Left lung (tissue), 10 donors: Measurements from ENCODE around the gene GLRB. TPM values are rescaled to one million over a fixed set of nuclear protein-coding genes. Genes with fewer than 3 reads are reported as not detected.

Source experiments
- ATAC-seq: fragments of 200-7000 bp; cut with Tn5 transposase; one replicate; pipeline ENCODE4 v1.9.1; 2020; ENCODE audit warnings: moderate library complexity
- DNase-seq, 4 donors: peaks; one replicate each; pipeline ENCODE4 v3.0.0-alpha.2; 2013 to 2020
- H3K27ac ChIP-seq, 2 donors: fragments of 200-600 bp; sonication (generic) in 1 of 2; one replicate each; pipeline versions ENCODE4 v1.5.0 to v1.8.0; 2020 to 2021
- H3K27me3 ChIP-seq, 2 donors: fragments of 200-600 bp; sonication (generic) in 1 of 2; one replicate each; pipeline versions ENCODE4 v1.5.0 to v1.8.0; 2020 to 2021
- H3K36me3 ChIP-seq, 2 donors: fragments of 200-600 bp; sonication (generic) in 1 of 2; one replicate each; pipeline versions ENCODE4 v1.5.0 to v1.8.0; 2020 to 2021
- H3K4me1 ChIP-seq, 2 donors: fragments of 200-600 bp; one replicate each; pipeline ENCODE4 v1.8.0; 2021
- H3K4me3 ChIP-seq, 2 donors: fragments of 200-600 bp; sonication (generic) in 1 of 2; one replicate each; pipeline versions ENCODE4 v1.5.0 to v1.8.0; 2020 to 2021; ENCODE audit warnings: mild to moderate bottlenecking in 1 of 2
- H3K9me3 ChIP-seq, 2 donors: fragments of 200-600 bp; sonication (generic) in 1 of 2; one replicate each; pipeline versions ENCODE4 v1.5.0 to v1.8.0; 2020 to 2021
- intact Hi-C, 2 donors: fragments of 100-400 bp; cut with DNase I; formaldehyde crosslinking; loops; one replicate each; pipeline versions ENCODE4 v1.11.2 to v1.14.2; 2022
- polyA plus RNA-seq, 6 donors: library from polyadenylated mRNA; unstranded; fragments of 120-200 nt; gene quantifications; one replicate each; pipeline ENCODE4 v1.2.1, GENCODE V29; 2013; ENCODE audit not compliant: insufficient read length in 6 of 6
- total RNA-seq, 2 donors: library from RNA; stranded (reverse); fragmentation: NEBNext Ultra II Directional; extraction: Animal tissue kit (Norgen Biotek cat#: 25700); gene quantifications; one replicate each; pipeline ENCODE4 v1.2.1, GENCODE V29; 2021
- TF ChIP-seq, protein P1 (sequence below), 2 donors: fragments of 200-600 bp; sonication (generic) in 1 of 2; IDR thresholded peaks; one replicate each; pipeline versions ENCODE4 v1.5.0 to v1.8.0; 2021; ENCODE audit warnings: antibody characterized with exemption in 2 of 2
- donor health status: DM: no; HTN: yes; CAD: no.
- donor health status: DM: no; HTN: no; CAD: no.

The GLRB gene
- total and polyA plus RNA-seq, 8 donors = 4.0 to 7.2 (median 6.0) TPM

DNA sequence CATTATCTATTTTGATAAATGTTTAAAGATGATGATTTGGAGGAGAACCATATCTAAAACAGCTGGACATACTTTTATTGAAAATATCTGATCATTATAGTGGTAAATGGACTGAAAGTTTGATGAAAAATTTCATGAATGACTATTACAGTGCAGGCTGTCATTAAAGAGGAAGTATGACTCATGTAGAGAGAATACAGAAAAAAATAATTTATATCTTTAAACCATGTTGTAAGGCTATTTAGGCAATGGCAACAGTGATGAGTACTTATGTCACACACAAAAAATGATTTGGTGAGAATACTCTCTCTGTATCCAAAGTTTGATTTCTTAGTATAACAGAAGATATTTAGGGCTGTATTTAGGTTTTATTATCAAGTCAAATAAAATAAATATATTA lies 3.9 kb upstream of the GLRB start:
- Histone ChIP-seq H3K36me3 (no peaks in the 10 kb centered on the region), H3K27me3 (peaks cover 0 to 23% of the 10 kb centered on the region in 2 donors), H3K27ac (no peak overlapping the region), H3K9me3 (no peaks in the 10 kb centered on the region), H3K4me1 (peaks cover 0 to 5% of the 10 kb centered on the region in 2 donors), H3K4me3 (no peak overlapping the region)
- ATAC-seq (no peak), DNase-seq (no peak)
- TF ChIP-seq, protein P1, sequence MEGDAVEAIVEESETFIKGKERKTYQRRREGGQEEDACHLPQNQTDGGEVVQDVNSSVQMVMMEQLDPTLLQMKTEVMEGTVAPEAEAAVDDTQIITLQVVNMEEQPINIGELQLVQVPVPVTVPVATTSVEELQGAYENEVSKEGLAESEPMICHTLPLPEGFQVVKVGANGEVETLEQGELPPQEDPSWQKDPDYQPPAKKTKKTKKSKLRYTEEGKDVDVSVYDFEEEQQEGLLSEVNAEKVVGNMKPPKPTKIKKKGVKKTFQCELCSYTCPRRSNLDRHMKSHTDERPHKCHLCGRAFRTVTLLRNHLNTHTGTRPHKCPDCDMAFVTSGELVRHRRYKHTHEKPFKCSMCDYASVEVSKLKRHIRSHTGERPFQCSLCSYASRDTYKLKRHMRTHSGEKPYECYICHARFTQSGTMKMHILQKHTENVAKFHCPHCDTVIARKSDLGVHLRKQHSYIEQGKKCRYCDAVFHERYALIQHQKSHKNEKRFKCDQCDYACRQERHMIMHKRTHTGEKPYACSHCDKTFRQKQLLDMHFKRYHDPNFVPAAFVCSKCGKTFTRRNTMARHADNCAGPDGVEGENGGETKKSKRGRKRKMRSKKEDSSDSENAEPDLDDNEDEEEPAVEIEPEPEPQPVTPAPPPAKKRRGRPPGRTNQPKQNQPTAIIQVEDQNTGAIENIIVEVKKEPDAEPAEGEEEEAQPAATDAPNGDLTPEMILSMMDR (IDR thresholded peaks at IDR 0.05) = no peak
- intact Hi-C loops = no loop called here

DNA sequence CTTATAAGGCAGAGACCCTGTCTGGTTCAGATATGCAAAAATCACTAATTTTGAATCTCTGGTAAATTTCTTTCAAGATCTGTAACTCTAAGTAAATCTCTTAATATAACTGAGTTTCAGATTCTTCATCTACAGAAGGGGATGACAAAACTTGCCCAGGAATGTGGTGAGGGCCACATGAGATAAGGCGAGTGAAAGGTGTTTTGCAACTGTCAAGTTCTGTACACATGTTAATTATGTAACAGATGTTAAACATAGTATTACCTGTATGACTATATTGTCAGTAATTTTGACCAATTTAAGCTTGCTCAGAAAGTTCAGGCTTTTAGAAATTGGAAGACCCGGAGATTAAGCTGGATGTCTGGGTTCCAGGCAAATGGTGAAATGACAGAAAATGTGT lies 549 bp upstream of the GLRB start:
- peaks cover 0 to 5% of the 10 kb centered on the region in 2 donors for H3K4me1 ChIP-seq
- intact Hi-C loops = no loop called here
- ATAC-seq (no peak), DNase-seq (no peak)
- peaks cover 0 to 40% of the 10 kb centered on the region in 2 donors for H3K27me3 ChIP-seq
- H3K4me3 ChIP-seq = peak overlapping the region in 1 of 2 donors; percentile 45
- TF ChIP-seq, protein P1 (IDR thresholded peaks at IDR 0.05) = no peak
- H3K36me3 ChIP-seq = no peaks in the 10 kb centered on the region
- no peak overlapping the region for H3K27ac ChIP-seq
- H3K9me3 ChIP-seq = no peaks in the 10 kb centered on the region

DNA sequence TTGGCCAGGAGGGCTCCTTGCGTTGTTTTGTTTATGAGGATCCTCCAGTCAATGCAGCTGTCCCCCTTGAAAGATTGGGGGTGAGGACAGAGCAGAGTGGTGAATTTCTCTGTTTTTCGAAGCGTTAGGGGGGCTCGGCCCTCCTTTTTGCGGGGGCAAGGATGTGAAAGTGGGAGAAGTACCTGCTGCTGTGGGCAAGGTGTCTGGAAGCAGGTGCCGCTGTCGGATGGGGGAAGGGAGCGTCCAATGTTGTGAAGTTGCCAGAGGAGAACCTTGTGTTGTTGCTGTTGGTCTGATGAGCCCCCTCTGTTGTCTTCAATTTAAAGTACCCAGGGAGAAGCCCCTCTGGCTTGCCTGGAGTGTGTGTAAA lies 613 bp downstream of the GLRB start:
- intact Hi-C loops = no loop called here
- H3K36me3 ChIP-seq = no peaks in the 10 kb centered on the region
- H3K27me3 ChIP-seq = peaks cover 0 to 40% of the 10 kb centered on the region in 2 donors
- H3K4me1 ChIP-seq = peaks cover 0 to 5% of the 10 kb centered on the region in 2 donors
- peak overlapping the region; percentile 44 to 45 for H3K4me3 ChIP-seq
- ATAC-seq (peak; percentile 67), DNase-seq (peak in 2 of 4 donors; percentile 17 to 55)
- H3K27ac ChIP-seq = no peak overlapping the region
- no peaks in the 10 kb centered on the region for H3K9me3 ChIP-seq
- TF ChIP-seq, protein P1 (IDR thresholded peaks at IDR 0.05) = no peak

DNA sequence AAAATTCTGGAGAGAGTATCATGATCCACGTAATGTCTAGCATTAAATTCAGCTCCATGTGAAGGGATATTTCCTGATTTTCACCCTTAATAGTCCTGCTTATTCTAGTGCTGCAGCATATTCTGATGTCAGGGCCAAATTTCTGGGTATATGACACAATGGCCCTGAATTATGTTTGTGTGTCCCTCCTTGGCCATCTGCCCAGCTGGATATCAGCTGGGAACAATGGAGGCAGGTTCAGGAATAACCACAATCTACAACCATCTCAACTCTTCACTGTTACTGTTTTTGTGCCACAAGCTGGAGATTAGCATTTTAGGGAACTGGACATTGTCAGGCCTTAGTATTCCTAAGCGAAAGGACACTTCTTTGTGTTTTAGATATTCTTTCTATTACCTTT lies 3.5 kb downstream of the GLRB start:
- intact Hi-C loops = no loop called here

DNA sequence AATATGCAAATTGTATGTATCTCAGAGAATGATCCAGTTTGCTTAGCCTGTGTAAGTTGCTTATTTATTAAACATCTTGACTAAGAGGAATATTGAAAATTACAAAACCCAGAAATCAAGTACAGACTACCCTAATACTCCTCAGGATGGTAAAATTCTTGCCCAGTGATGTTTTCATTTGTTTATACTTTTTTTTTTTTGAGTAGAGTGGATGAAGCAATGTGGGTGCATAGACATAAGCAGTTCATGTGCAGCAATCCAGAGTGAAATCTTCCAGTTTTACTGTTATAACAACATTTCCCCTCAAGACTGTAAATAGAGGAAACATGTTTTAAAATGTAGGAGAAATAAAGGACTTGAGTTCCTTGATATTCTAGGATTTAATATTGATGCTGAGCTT lies 4.7 kb downstream of the GLRB start:
- ATAC-seq (no peak), DNase-seq (no peak)
- no peak overlapping the region for H3K4me3 ChIP-seq
- no peaks in the 10 kb centered on the region for H3K36me3 ChIP-seq
- peaks cover 0 to 3% of the 10 kb centered on the region in 2 donors for H3K4me1 ChIP-seq
- TF ChIP-seq, protein P1 (IDR thresholded peaks at IDR 0.05) = no peak
- H3K27me3 ChIP-seq = peaks cover 0 to 30% of the 10 kb centered on the region in 2 donors
- H3K27ac ChIP-seq = no peak overlapping the region
- no peaks in the 10 kb centered on the region for H3K9me3 ChIP-seq
- intact Hi-C loops = no loop called here

More for the DNA sequence above, 3.5 kb downstream of the GLRB start:
- H3K27ac ChIP-seq = no peak overlapping the region
- no peaks in the 10 kb centered on the region for H3K9me3 ChIP-seq
- no peak overlapping the region for H3K4me3 ChIP-seq
- TF ChIP-seq, protein P1 (IDR thresholded peaks at IDR 0.05) = no peak
- H3K4me1 ChIP-seq = peaks cover 0 to 5% of the 10 kb centered on the region in 2 donors
- H3K27me3 ChIP-seq = peaks cover 0 to 40% of the 10 kb centered on the region in 2 donors
- DNase-seq = no peak
- H3K36me3 ChIP-seq = no peaks in the 10 kb centered on the region
- ATAC-seq = no peak
